ENCODE data around the gene GIPC1.
A peak's percentile ranks its signal among the peaks of the same experiment; 100 is the strongest.

GIPC1 gene

DNA sequence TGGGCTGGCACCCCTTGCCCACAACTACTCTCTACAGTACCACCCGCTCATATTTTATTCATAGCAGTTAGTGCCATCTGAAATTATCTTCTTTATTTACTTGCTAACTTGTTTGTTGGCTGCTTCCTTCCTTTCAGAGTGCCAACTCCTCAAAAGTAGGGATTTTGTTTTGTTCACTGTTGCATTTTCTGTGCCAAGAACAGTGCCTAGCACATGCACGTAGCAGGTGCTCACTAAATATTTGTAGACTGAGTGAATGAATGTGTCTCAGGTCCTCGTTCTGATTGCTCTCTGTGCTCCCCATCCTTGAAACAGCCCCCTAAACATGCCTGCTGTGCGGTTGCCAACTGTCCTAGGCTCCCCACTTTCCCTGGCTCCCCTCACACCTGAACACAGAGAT lies 1.5 kb downstream of the GIPC1 start:
- no peak for DNase-seq (ENCODE audit: low read depth)

DNA sequence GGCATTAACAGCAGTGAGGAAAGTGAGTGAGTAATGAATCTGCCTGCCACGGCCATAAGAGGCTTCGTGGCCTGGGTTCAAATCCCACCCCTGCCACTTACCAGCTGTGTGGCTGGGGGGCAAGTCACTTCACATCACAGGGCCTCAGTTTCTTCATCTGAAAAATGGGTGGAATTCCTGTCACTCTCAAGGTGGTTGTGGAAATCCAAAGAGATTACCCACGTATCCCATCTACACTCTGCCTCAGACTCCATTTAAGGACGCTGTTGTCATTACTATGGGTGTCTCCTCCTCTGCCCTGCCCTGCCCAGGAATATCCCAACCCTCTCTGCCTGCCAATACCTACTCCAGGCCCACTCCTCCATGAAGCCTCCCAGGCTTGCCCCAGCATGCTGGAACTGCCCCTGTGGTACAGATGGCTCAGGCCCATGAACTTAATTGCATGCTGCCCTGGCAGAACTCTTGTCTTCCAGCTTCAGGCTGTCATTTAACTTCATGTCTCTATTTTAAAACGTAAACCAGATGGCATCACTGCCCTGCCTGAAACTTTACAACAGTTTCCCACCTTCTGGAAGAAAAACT lies 3.1 kb downstream of the GIPC1 start:
- DNase-seq (ENCODE audit: low read depth) = no peak

DNA sequence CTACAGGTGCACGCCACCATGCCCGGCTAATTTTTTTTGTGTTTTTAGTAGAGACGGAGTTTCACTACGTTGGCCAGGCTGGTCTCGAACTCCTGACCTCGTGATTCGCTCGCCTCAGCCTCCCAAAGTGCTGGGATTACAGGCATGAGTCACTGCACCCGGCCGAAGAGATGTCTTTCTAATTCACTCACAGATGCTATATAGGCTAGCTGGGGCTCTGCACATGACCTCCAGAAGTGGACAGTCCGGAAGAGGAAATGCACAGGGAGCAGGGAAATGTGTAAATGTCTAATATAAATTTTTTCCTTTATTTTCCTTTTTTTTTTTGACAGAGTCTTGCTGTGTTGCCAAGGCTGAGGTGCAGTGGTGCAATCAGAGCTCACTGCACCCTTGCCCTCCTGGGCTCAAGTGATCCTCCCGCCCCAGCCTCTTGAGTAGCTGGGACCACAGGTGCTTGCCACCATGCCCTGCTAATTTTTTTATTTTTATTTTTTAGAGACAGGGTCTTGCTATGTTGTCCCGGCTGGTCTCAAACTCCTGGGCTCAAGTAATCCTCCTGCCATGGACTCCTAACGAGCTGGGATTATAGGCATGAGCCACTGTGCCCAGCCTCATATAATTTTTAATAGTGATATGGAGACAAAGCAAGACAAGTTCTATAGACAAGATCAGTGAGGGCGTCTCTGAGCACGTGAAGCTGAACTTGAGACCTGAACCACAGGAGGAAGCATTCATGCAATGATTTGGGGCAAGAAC lies 8.4 kb downstream of the GIPC1 start:
- DNase-seq (ENCODE audit: low read depth) = no peak

DNA sequence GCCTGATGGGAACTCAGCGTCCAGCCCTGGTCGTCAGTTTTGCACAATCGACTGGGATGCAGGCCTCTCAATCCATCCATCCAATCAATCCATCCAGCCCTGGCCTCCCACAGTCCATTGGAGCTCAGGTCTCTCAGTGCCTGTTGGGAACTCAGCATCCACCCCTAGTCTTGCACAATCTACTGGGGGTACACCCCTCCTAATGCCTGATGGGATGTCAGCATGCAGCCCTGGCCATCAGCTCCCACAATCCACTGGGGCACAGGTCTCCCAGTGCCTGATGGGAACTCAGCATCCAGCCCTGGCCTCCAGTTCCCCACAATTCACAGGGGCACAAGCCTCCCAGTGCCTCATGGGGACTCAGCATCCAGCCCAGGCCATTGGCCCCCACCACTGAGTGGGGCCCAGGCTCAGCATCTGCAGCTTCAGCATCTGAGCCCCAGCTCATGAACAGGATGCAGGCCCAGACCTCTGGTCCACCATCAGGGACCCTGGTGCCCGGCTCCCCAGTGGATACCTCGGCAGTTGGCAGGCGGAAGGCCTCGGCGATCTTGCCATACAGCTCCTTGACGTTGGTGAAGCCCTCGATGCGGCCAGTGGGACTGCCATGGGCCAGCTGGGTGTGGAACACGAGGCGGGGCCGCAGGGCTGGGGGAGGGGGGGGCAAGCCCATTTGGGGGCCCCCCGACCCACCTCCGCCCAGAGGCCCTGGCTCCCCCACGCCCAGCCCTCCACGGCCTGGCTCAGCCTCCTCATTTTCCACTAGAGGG lies 13.6 kb downstream of the GIPC1 start:
- no peak for DNase-seq (ENCODE audit: low read depth)

DNA sequence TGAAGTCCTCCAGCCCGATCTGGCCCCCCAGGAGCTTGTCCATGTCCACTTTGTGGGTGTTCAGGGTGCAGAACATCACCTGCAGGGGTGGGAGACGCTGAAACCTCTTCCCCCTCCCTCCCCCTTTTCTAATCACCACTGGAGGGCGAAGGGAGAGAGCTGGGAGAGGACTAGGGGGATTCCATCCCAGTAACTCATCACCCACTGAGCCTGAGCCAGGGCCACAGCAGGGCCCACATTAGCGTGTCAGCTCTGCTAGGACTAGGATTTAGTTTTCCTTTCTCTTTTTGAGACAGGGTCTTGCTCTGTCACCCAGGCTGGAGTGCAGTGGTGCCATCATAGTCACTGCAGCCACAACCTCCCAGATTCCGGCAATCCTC lies 15.2 kb downstream of the GIPC1 start:
- DNase-seq (ENCODE audit: low read depth) = no peak

DNA sequence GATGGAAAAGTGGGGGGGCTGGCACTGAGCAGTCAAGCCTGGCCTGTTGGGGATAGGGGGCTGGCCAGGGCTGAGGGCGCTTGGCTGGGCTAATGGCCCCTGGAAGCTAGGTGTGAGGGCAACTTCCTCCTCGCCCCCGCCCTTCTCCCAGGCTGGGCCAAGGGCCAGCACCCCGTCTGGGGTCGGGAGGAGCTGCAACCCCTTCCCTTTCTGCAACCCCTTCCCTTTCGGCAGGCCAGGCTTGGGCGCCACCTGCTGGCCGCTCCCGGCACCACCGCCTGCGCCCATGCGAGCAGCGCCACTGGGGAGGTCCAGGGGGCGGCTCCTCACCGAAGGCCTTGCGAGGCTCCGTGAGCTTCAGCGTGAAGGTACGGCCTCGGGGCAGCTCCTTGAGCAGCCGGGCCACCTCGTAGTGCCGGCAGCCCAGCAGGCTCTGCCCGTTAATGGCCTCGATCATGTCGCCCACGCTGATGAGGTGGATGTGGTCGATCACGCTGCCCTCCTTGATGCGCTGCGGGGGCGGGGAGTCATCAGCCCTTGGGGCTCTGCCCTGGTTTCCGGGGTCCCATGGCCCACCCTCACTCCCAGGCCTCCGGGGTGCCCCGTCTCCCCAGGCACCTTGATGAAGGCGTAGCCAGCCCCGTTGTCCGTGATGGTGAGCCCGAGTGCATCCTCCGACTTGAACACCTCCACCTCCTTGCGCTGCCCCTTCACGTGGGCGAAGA lies 15.8 kb downstream of the GIPC1 start:
- DNase-seq (ENCODE audit: low read depth) = peak; percentile 40

DNA sequence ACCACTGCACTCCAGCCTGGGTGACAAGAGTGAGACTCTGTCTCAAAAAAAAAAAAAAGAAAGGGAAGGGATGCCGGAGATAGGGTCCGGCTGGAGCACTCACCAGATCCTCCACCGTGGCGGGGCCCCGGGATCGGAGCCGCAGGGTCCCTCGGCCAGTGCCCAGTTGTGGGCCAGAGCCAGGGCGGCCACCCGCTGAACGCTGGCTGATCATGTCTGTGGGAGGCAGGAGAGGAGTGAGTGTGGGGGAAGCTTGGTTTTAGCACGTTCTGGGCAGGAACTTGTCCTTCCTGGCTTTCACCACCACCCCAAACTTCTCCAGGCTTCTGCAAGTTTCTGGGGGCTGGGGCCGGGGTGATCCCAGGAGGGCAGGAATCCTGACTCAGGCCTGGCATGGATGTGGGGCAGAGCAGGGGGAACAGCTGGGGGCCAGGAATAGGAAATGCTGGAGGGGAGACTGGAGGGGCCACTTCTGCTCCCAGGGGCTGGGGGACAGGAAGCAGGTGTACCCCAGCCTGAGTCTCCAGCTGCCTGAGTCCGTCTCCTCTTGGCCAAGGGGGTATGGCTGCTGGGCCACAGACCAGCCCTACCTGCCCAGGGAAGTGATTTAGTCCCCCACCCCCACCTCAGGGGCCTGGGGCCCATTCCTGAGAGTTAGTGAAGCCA lies 16.5 kb downstream of the GIPC1 start:
- DNase-seq (ENCODE audit: low read depth) = no peak

DNA sequence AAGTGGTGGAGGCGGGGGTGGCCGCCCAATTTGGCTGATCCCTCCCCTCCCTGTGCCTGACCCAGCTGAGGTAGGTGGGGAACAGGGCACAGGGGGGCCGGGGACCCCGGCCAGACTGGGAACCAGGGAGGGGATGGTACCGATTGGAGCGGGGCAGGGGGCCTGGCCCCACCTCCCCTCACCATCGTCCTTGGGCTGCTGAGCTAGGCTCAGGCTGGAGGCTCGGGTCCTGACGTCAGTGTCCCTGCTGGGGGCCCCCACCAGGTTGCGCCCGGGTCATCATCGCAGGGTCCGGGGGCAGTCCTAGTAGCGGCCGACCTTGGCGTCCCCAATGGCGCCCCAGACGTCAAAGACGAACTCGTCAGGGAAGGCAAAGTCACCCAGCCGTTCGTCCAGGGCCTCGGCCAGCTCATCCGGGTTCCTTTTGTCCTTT lies 17.8 kb downstream of the GIPC1 start:
- DNase-seq (ENCODE audit: low read depth) = no peak

DNA sequence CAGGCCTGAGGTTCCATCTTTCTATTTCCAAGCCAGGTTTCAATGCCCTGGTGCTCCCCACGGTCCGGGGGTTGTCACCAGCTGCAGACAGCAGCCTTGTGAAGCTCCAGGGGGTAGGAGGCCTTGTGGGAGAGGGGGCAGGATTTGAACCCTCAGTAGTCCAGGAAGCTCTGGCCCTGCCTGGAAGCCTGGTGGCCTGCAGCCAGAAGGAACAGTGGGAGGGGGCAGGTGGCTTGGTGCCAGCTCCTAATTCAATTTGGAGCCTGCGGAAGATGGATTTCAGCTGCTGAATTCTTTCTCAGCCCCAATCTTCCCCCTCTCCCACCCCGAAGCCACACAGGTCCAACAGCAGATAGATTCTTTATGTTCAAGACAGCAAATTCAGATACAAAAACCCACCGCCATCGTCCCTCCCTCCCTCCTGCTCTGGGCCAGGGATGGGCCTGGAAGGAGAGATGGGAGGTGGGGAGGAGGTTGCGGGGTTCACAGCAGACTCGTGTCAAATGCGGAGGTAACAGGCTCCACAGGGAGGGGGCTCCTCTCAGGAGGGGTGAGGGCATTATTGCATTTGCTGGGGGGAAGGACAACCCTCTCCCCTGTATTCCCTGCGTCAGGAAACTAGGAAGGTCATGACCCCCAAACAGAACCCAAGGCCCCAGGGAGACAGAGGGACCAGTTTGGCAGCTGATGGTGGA lies 18.4 kb downstream of the GIPC1 start:
- DNase-seq (ENCODE audit: low read depth) = no peak

DNA sequence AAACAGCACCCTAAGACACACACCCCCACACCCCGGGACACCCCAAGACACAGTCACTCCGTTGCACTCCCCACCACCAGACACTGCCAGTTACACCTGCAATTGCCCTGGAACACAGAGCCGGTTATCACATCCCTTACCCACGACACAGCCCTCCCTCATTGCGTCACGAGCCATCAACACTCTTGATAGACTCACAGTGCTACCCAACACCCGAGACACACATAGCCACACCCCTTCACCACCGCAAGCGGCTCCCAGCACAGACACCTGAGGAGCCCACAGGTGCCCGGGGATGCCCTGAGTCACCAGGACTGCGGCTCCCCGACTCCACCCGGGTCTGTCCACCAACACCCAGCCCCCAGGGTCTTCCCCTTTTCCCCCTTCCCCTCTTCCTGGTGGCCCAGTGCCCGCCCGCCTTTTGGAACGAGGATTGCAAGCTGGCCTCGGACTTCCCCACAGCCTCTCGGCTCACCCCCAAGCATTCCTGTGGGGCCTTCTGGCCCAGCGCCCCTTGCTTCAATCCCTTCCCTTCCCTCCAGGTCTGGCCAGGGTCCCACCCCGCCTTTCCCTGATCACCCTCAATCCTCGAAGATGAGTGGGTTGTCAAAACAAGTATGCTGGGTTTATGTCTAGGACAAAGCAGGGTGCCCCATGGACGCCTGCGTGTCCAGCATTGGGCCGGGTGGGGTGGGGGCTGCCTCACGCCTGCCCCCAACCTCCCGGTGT lies 19.1 kb downstream of the GIPC1 start:
- DNase-seq (ENCODE audit: low read depth) = no peak

DNA sequence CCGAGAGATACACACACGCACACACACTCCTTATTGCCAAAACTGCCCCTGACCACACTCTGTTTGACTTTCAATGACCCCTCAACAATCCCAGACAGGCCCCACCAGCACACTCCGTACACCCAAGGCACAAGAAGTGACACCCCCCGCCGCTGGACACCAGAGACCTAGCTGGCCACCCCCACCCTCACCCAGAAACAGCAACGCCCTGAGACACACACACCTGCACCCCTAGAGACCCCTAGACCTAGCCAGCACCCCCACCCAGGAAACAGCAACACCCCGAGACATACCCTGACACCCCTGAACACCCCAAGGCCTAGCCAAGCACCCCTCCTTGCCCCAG lies 19.6 kb downstream of the GIPC1 start:
- DNase-seq (ENCODE audit: low read depth) = no peak

DNA sequence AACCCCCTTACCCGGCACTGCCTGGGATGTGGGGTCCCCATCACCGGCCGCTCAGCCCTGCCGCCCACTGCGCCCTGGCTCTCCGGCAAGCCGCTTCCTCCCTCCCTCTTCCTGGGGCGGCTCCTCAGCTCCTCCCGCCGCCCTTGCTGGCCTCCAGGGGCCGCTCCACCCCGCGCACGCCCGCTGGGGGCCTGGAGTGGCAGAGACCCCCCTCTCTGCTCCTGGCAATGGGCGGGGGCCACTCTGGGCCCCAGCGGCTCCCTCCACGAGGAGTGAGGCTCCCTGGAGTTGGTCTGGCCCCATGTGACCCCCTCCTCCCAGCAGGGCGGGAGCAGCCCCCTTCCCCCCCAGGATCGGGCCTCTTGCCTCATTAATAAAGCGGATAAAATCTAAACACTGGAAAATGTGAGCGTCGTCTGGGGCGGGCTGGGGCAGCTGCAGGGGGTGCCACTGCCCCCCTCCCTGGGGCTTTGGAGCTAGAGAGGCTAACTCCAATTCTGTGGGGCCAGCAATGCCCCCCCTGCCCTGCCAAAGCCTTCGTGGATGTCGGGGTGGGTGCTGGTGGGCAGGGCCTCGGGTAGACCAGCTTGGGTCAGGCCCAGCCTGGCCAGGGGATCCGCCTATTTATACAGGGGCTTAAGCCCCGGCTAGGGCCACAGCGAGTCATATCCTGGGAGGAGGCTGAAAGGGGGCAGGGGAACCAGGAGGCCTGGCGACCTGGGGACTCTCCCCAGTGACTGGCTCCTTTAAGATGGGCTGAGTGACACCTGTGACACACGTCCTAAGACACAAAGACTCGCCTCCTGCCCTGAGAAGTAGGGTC lies 20.5 kb downstream of the GIPC1 start, which contains the start of gene PTGER1:
TSS of gene PTGER1 (minus strand) at position 104 of the 823 bp plus-strand sequence. CDS start 1,034 bp downstream, outside the sequence.
- no peak for DNase-seq (ENCODE audit: low read depth)

DNA sequence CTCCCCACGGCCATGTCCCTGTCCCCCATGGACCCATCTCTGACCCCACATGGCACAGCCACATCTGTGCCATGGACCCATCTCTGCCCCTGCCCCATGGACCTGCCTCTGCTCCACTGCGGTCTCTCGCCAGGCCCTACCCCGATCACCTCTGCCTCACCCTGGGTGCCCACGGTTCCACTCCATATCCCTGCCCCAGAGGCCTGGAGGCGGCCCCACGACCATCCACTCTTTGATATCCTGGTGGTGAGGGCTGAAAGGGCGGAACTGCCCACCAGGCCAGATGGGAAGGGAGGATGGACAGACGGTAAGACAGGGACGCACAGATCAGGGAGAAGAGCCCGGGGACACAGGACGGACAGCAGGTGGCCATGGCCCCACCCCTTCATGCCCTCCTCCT lies 21.1 kb downstream of the GIPC1 start:
- DNase-seq (ENCODE audit: low read depth) = no peak

DNA sequence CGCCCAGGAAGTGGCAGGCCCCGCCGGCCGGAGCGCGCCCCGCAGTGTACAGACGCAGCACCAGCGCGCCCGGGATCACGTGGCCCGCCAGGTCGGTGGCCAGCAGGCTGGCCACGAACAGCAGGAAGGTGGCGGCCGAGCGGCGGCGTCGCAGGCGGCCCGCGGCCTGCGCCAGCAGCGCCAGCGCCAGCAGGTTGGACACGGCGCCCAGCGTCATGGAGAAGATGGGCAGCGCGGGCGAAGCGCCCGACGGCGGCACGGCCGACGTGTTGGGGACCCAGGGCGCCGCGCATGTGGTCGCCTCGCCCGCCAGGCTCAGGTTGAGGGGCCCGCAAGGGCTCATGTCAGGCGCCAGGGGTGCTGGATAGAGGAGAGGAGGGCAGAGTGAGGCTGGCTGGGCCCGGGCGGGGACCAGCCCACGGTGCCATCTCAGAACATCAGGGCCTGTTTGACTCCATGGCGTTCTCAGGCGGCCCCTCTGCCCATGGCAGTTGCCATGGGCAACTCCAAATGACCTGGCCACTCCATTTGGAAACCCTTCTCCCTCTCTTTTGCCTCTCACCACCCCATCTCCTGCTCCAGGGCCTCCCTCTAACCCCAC lies 21.8 kb downstream of the GIPC1 start:
- no peak for DNase-seq (ENCODE audit: low read depth)

DNA sequence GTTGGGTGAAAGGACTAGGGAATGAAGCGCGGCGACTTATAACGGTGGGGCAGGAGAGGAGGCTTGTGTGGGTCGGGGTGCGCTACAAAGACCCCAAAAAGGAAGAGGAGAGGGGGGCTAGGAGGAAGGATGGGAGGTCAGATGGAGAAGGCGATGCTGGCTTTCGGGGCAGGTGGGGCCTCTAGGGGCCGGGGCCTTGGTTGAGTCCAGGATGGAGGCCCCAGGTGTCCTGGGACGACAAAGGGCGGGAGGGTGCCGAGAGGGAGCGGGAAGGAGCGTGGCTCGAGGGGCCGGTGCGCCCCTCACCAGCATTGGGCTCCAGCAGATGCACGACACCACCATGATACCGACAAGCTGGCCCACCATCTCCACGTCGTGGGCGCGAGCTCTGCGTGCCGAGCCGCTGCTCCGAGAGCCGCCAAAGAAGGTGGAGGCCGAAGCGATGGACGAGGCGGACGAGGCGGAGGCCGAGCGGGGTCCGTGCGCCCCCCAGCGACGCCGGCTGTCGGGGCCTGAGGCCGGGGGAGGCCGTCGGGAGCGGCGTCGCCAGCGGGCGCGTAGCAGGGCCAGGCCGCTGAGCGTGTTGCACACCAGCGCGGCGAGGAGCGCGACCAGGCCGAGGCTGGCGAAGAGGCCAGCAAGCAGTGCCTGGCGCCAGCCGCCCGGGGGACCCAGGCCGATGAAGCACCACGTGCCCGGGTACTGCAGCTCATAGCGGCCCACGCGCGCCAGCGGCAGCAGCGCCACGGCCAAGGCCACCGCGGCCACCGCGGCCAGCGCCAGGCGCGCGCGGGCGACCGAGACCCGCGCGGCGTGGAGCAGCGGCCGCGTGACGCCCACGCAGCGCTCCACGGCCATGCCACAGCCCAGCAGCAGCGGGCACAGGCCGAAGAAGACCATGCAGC lies 22.6 kb downstream of the GIPC1 start:
- no peak for DNase-seq (ENCODE audit: low read depth)

DNA sequence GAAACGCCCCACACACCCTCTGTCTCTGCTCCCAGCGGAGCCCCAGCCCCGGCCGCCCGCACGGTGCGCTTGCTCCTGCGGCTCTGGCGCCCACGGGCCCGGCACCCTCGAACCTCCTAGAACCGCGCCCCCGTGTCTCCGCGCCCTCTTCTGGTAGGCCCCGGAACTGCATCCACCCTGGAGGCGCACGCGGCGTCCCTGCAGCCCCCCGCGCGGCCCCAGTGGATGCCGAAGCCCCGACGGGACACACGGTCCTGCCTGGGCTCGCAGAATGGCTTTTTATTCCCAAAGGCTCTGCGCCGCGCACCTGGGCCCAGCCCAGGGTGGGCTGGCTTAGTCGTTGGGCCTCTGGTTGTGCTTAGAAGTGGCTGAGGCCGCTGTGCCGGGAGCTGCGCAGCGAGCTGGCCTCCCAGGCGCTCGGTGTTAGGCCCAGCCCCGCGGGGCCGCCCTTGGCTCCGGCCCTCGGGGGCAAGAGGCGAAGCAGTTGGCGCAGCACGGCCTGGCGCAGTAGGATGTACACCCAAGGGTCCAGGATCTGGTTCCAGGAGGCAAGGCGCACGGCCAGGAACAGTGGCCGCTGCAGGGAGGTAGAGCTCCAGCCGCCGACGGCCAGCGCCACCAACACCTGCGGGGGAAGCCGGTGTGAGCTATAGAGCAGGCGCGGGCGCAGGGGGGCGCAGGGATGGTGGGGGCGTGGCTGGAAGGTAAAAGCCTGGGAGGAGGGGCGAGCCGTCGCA lies 23.6 kb downstream of the GIPC1 start:
- DNase-seq (ENCODE audit: low read depth) = peak; percentile 86

DNA sequence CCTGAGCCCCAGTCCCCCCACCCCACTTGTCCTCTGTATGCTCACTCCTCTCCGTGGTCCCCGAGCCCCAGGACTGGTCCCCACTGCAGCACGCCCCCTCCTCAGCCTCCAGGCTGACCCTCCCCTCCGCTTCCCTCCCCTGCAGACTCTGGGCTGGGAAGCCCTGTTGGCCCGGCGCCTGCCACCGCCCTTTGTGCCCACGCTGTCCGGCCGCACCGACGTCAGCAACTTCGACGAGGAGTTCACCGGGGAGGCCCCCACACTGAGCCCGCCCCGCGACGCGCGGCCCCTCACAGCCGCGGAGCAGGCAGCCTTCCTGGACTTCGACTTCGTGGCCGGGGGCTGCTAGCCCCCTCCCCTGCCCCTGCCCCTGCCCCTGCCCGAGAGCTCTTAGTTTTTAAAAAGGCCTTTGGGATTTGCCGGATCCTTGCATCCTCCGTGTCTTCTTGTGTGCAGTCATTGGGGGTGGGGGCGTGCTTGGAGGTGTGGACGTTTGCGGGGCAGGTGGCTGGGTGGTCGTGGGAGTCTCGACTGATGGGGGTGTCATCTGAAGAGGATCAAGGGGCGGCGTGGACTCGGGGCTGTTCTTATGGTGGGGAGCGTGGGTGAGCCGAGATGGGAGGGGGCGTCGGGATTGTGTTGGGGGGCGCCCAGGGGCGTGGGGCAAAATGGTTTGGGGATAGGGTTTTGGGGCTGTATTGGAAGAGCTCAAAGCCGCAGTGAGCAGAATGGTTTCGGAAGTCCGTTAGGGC lies 24.3 kb downstream of the GIPC1 start:
- DNase-seq (ENCODE audit: low read depth) = no peak

All from stimulated activated CD8-positive, alpha-beta memory T cell treated with anti-CD3 and anti-CD28 coated beads, Interleukin-15, amount 100 ng/mL, for 1 hour (primary cell).